Astrocyte (in vitro differentiated cells and primary cell): ENCODE measurements around the gene ALDH3A1.

ENCODE experiments used
- CTCF ChIP-seq: IDR thresholded peaks from 2 replicates; pipeline ENCODE4 v1.5.1; 2011; ENCODE audit warnings: low read depth, mild to moderate bottlenecking, inconsistent platforms, low read length, moderate library complexity; ENCODE audit not compliant: insufficient read depth
- EZH2 ChIP-seq: IDR thresholded peaks from 2 replicates; pipeline ENCODE4 v1.6.1; 2012; ENCODE audit warnings: mild to moderate bottlenecking, low read length, inconsistent platforms; ENCODE audit not compliant: insufficient read depth

DNA sequence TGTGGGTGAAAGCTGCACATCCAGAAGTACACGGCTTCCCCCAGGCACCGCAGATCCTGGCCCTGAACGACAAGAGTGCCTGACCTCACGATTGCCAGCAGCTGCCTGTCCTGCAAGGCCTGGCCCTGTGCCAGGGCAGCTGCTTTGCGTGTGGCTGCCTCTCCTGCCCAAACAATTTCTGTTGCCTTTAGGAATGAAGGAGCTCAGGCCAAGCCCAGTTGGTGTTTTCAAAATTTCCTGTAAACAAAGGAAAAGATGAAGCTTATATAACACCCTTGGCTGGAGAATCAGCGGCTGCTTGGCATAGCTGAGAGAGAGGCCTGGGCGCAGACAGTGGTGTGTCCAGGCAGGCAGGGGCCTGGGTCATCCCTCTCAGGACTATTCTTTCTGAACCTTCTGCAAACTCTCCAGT lies 20.0 kb downstream of the ALDH3A1 start:
- TF ChIP-seq EZH2, result no peak
- no peak for TF ChIP-seq CTCF
